Mesendoderm (in vitro differentiated cells): ENCODE results near the gene SAP30BP.

Experiments used
- DNase-seq: peaks from one replicate; pipeline ENCODE4 v3.0.0; 2013
- H2AK5ac ChIP-seq: 2 replicates; pipeline ENCODE4 v1.6.1; 2013; ENCODE audit warnings: low read length, inconsistent platforms
- H2BK120ac ChIP-seq: 2 replicates; pipeline ENCODE4 v1.6.1; 2013; ENCODE audit warnings: low read depth, mild to moderate bottlenecking, low read length, moderate library complexity, mixed read lengths
- H2BK15ac ChIP-seq: replicated peaks from 2 replicates; pipeline ENCODE4 v1.6.1; 2013; ENCODE audit warnings: low read depth, mild to moderate bottlenecking, moderate library complexity
- H2BK5ac ChIP-seq: 2 replicates; pipeline ENCODE4 v1.6.1; 2013; ENCODE audit warnings: low read length, inconsistent platforms
- H3K18ac ChIP-seq: 2 replicates; pipeline ENCODE4 v1.6.1; 2013; ENCODE audit warnings: mild to moderate bottlenecking, low read length, mixed read lengths
- H3K23ac ChIP-seq: one replicate; pipeline ENCODE4 v1.6.1; 2013; ENCODE audit warnings: low read length
- H3K27ac ChIP-seq: 2 replicates; pipeline ENCODE4 v1.5.1; 2013; ENCODE audit warnings: low read depth, mild to moderate bottlenecking, inconsistent platforms, low read length, moderate library complexity
- H3K27me3 ChIP-seq: 2 replicates; pipeline ENCODE4 v1.6.1; 2013; ENCODE audit warnings: low read length, control low read depth, mild to moderate bottlenecking, inconsistent platforms; ENCODE audit not compliant: insufficient read depth, poor library complexity
- H3K36me3 ChIP-seq: 2 replicates; pipeline ENCODE4 v1.6.1; 2013; ENCODE audit warnings: low read length, inconsistent platforms; ENCODE audit not compliant: control insufficient read depth, insufficient read depth
- H3K4ac ChIP-seq: one replicate; pipeline ENCODE4 v1.6.1; 2013; ENCODE audit warnings: low read depth, mild to moderate bottlenecking, low read length, moderate library complexity
- H3K4me1 ChIP-seq: 2 replicates; pipeline ENCODE4 v1.6.1; 2013; ENCODE audit warnings: low read depth, low read length, inconsistent platforms; ENCODE audit not compliant: control insufficient read depth
- H3K4me2 ChIP-seq: 2 replicates; pipeline ENCODE4 v1.6.1; 2013; ENCODE audit warnings: low read length
- H3K4me3 ChIP-seq: 2 replicates; pipeline ENCODE4 v1.5.1; 2013; ENCODE audit warnings: mild to moderate bottlenecking, low read length
- H3K56ac ChIP-seq: one replicate; pipeline ENCODE4 v1.6.1; 2013; ENCODE audit warnings: low read length
- H3K79me1 ChIP-seq: 2 replicates; pipeline ENCODE4 v1.6.1; 2013; ENCODE audit warnings: low read length, inconsistent platforms
- H3K79me2 ChIP-seq: 2 replicates; pipeline ENCODE4 v1.6.1; 2013; ENCODE audit warnings: mild to moderate bottlenecking, low read length; ENCODE audit not compliant: control insufficient read depth, insufficient read depth
- H3K9ac ChIP-seq: 2 replicates; pipeline ENCODE4 v1.6.1; 2013; ENCODE audit warnings: low read length, inconsistent platforms
- H4K5ac ChIP-seq: one replicate; pipeline ENCODE4 v1.6.1; 2013; ENCODE audit warnings: low read length
- H4K8ac ChIP-seq: one replicate; pipeline ENCODE4 v1.6.1; 2013; ENCODE audit warnings: low read depth, mild to moderate bottlenecking, control low read depth, low read length, moderate library complexity
- WGBS: extraction: QIAGEN DNeasy Blood & Tissue Kit; methylation state at CpG from one replicate; pipeline ENCODE4 v1.1.7; 2013; ENCODE audit warnings: low lambda C conversion rate, missing lambda C conversion rate; ENCODE audit not compliant: insufficient coverage; ENCODE audit errors: extremely low coverage; 5-methylcytosine and 5-hydroxymethylcytosine counted together

SAP30BP gene

DNA sequence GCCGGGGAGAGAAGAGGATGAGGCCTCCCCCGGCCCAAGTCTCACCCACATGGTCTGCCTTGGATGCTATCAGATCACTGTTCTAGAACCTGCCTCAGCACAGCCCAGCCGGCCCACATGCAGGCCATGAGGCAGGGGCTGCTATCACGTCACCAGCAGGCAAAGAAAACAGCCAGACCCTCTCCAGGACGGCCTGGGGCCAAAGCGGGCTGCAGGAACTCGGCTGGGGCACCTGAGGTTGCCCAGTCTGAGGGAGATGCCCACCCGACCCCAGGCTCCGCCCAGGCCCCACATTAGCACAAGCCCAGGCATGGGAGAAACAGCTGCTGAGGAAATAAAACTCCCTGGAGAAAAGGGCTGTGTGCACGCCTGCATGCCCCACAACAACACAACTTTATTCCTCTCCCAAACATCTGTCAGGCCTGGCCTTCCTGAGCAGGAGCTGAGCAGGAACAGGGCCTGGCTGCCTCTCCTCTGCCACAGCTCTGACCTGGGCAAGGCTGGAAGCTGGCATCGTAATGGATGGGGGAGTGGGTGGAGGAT lies 40.6 kb upstream of the SAP30BP start:
- whole genome bisulfite sequencing = no CpG with 5 or more reads among the region's 11 CpGs
- Histone ChIP-seq H4K8ac (no peak overlapping the region), H3K4me3 (no peak overlapping the region), H3K79me1 (no peaks in the 10 kb centered on the region), H3K36me3 (no peaks in the 10 kb centered on the region), H3K79me2 (no peaks in the 10 kb centered on the region), H3K56ac (no peak overlapping the region), H3K9ac (no peak overlapping the region), H2BK5ac (no peak overlapping the region), H3K4me2 (no peak overlapping the region), H3K27ac (no peak overlapping the region), H2BK120ac (no peak overlapping the region), H2BK15ac (no peak overlapping the region), H3K4ac (no peak overlapping the region), H3K4me1 (no peaks in the 10 kb centered on the region), H4K5ac (no peak overlapping the region), H3K23ac (no peak overlapping the region), H3K18ac (no peak overlapping the region), H2AK5ac (no peak overlapping the region), H3K27me3 (no peaks in the 10 kb centered on the region)
- no peak for DNase-seq

DNA sequence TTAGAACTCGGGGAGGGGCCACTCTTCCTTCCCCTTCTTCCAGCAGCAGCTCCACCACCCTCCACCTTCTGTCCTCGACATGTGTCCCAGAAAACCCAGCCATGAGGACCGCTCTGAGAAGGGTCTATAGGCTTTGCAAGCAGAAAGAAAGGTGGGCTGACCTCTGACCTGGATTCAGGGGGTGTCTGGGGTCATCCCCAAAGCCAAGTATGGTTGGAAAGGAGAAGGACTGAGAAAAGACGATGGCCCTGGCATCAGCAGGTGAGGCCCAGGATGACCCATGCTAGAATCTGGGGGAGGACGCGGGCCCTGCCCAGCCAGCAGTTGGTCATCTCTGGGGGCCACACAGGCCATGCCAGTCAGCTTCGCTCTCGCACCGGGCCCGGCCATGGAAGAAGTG lies 40.0 kb upstream of the SAP30BP start:
- Histone ChIP-seq H2BK15ac (no peak overlapping the region), H2AK5ac (no peak overlapping the region), H3K4me3 (no peak overlapping the region), H2BK120ac (no peak overlapping the region), H3K27ac (no peak overlapping the region), H3K18ac (no peak overlapping the region), H4K8ac (no peak overlapping the region), H3K79me1 (no peaks in the 10 kb centered on the region), H3K23ac (no peak overlapping the region), H3K56ac (no peak overlapping the region), H3K9ac (no peak overlapping the region), H3K4me1 (no peaks in the 10 kb centered on the region), H3K79me2 (no peaks in the 10 kb centered on the region), H2BK5ac (no peak overlapping the region), H3K4me2 (no peak overlapping the region), H4K5ac (no peak overlapping the region), H3K4ac (no peak overlapping the region), H3K36me3 (no peaks in the 10 kb centered on the region), H3K27me3 (no peaks in the 10 kb centered on the region)
- DNase-seq = no peak
- no CpG with 5 or more reads among the region's 10 CpGs for WGBS

- H3K23ac ChIP-seq = no peak overlapping the region
- H3K9ac ChIP-seq = no peak overlapping the region
- H4K5ac ChIP-seq = no peak overlapping the region
- no peaks in the 10 kb centered on the region for H3K79me1 ChIP-seq
- H3K27ac ChIP-seq = no peak overlapping the region
- no peak for DNase-seq
- no peak overlapping the region for H4K8ac ChIP-seq
- no peak overlapping the region for H3K18ac ChIP-seq
- H2BK120ac ChIP-seq = no peak overlapping the region
- no peak overlapping the region for H2AK5ac ChIP-seq
- H3K27me3 ChIP-seq = no peaks in the 10 kb centered on the region
- peaks cover under 1% of the 10 kb centered on the region for H3K4me1 ChIP-seq
- whole genome bisulfite sequencing = no CpG with 5 or more reads among the region's 6 CpGs
- H3K4ac ChIP-seq = no peak overlapping the region
- no peak overlapping the region for H2BK15ac ChIP-seq
- no peaks in the 10 kb centered on the region for H3K79me2 ChIP-seq
- no peaks in the 10 kb centered on the region for H3K36me3 ChIP-seq
- no peak overlapping the region for H2BK5ac ChIP-seq
- no peak overlapping the region for H3K4me2 ChIP-seq
- H3K56ac ChIP-seq = no peak overlapping the region
- no peak overlapping the region for H3K4me3 ChIP-seq
Observed at GRCh38 chr17:75628425-75628824, 38.7 kb upstream of the SAP30BP start.

- no peak overlapping the region for H2AK5ac ChIP-seq
- no peak overlapping the region for H3K18ac ChIP-seq
- H3K36me3 ChIP-seq = no peaks in the 10 kb centered on the region
- H3K4me1 ChIP-seq = peaks cover 3% of the 10 kb centered on the region
- H3K4ac ChIP-seq = no peak overlapping the region
- H4K8ac ChIP-seq = no peak overlapping the region
- no peaks in the 10 kb centered on the region for H3K79me2 ChIP-seq
- no peak overlapping the region for H2BK15ac ChIP-seq
- no peak overlapping the region for H3K9ac ChIP-seq
- H3K79me1 ChIP-seq = no peaks in the 10 kb centered on the region
- H3K27ac ChIP-seq = no peak overlapping the region
- H3K27me3 ChIP-seq = no peaks in the 10 kb centered on the region
- DNase-seq = no peak
- H3K4me3 ChIP-seq = no peak overlapping the region
- H2BK120ac ChIP-seq = no peak overlapping the region
- no peak overlapping the region for H3K4me2 ChIP-seq
- H3K56ac ChIP-seq = no peak overlapping the region
- no CpG with 5 or more reads among the region's 14 CpGs for WGBS
- H3K23ac ChIP-seq = no peak overlapping the region
- H2BK5ac ChIP-seq = no peak overlapping the region
- H4K5ac ChIP-seq = no peak overlapping the region
Observed at GRCh38 chr17:75629157-75629556, 38.0 kb upstream of the SAP30BP start.

DNA sequence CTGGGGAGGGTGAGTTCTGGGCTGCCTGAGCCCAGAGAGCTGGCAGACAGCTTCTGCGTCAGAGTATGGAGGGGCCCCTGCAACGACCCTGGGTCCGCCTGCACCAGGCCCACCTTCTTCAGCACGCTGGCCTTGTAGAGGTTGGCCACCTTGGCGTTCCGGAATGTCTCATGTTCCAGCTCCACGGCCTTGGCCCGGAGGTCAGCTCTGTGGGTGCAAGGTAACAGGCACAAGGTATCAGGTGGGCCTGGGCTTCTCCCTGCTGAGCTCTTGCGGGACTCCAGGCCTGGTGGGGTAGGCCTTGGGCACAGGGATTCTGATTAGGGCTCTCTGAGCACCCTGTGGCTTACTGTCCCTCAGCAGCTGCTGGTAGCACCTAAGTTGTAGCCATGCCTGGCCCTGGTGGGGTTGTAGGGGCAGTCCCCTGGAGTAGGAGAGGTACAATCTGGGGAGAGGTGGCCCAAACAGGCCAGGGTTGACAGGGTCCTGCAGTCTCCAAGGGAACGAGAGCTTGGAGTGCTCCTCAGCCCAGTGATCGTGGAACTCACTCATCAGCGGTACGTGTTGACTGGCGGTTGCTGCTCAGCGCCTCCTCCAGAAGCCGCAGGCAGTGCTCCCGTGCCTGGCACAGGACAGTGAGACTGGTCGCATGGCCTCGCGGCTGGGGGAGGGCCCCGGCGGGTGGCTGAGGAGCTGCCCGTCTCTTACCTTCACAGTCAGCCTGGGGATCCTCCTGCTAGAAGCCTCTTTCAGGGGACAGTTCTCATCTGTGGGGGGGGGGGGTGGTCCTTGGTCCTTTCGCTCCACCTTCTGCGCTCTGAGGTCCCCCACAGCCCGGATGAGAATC lies 36.8 kb upstream of the SAP30BP start:
- no peak overlapping the region for H2BK5ac ChIP-seq
- H3K79me1 ChIP-seq = no peaks in the 10 kb centered on the region
- no peaks in the 10 kb centered on the region for H3K36me3 ChIP-seq
- no peak overlapping the region for H3K23ac ChIP-seq
- no peak overlapping the region for H3K4me2 ChIP-seq
- H4K5ac ChIP-seq = no peak overlapping the region
- H3K18ac ChIP-seq = no peak overlapping the region
- no peaks in the 10 kb centered on the region for H3K79me2 ChIP-seq
- no peak overlapping the region for H3K56ac ChIP-seq
- no peak overlapping the region for H2BK120ac ChIP-seq
- H3K27ac ChIP-seq = no peak overlapping the region
- no peak overlapping the region for H3K4ac ChIP-seq
- H2BK15ac ChIP-seq = no peak overlapping the region
- no peaks in the 10 kb centered on the region for H3K27me3 ChIP-seq
- peaks cover 3% of the 10 kb centered on the region for H3K4me1 ChIP-seq
- no CpG with 5 or more reads among the region's 26 CpGs for WGBS
- no peak overlapping the region for H3K9ac ChIP-seq
- no peak overlapping the region for H4K8ac ChIP-seq
- no peak for DNase-seq
- H2AK5ac ChIP-seq = no peak overlapping the region
- no peak overlapping the region for H3K4me3 ChIP-seq
